ENCODE measurements around the gene ZNRF1.

- no peak for TF ChIP-seq CTCF (IDR thresholded peaks at IDR 0.05)
- no peak for TF ChIP-seq POLR2A (IDR thresholded peaks at IDR 0.05)
Observed at GRCh38 chr16:74975591-74975990, 23.2 kb upstream of the ZNRF1 start.
